GM19324 (cell line): ENCODE data around the gene PRDM16.
"Not testable (repeated sequence)": the region's sequence is repeated elsewhere in the genome, so short reads cannot be mapped to it uniquely, and the experiment has no call there.

ENCODE experiments used
- ATAC-seq: cut with Tn5 transposase; IDR thresholded peaks from one replicate; pipeline ENCODE4 v1.9.1; 2021; ENCODE audit warnings: mild to moderate bottlenecking, moderate library complexity; ENCODE audit not compliant: unreplicated experiment, low FRiP score

PRDM16 gene

GRCh38 chr1:3153902-3154795 is 85.1 kb downstream of the PRDM16 start:
- no peak for ATAC-seq

DNA sequence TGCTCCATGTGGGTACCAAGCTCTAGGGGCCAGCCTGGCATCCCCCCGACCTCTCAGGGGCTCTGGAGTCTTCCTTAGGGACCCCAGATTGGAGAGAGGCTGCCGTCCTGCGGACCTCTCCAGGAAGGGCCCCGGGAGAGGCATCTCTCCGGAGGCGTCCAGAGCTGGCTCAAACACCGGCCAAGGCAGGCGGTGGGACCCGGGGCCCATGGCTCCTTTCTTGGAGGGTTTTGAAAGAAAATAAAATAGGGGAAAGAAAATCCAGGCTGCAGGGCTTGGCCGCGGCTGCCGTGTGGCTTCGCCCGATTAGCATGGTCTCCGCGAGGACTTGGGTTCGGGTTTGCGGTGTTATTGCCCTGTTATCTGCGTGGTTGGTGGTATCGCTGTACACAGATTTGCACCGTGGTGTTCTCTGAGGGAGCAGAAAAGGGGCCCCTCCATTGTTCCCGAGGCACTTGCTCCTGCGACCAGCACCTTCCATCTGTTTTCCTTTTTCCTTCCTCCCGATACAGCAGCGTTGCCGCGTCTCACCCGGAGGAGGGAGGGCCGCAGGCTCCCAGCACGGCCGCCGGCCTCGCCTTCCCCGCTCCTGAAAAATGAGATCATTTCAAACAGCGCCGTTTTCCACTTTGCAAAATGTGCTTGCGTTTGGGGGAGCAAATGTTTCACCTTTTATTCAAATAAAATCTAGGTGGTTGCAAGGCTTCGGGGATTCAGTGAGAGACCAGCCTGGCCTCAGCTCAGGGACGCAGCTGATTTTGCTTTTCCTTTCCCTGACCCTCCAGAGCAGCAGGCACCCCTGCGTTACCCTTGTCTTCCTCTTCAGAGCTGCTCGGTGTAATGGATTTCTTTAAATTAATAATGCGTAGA is 86.3 kb downstream of the PRDM16 start:
- no peak for ATAC-seq

GRCh38 chr1:3155926-3156220 is 86.9 kb downstream of the PRDM16 start:
- ATAC-seq: no peak

GRCh38 chr1:3156936-3157335 is 87.9 kb downstream of the PRDM16 start:
- ATAC-seq: no peak

DNA sequence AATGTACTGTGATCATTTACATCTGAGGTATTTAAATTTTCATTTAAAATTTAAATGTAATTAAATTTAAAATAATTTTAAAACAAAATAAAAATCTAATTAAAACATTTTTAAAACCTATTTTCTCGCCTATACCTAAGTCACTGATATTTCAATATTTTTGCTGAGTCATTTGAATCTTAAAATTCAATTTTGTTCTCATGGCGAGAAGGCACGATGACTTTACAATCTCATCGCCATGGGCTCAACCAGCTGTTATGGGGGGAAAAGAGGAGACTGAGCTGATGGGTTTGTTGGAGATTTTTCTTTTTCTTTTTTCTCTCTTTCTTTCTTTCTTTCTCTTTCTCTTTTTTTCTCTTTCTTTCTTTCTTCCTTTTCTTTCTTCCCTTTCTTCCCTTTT is 89.3 kb downstream of the PRDM16 start:
- ATAC-seq: no peak

GRCh38 chr1:3159121-3159520 is 90.1 kb downstream of the PRDM16 start:
- no peak for ATAC-seq

DNA sequence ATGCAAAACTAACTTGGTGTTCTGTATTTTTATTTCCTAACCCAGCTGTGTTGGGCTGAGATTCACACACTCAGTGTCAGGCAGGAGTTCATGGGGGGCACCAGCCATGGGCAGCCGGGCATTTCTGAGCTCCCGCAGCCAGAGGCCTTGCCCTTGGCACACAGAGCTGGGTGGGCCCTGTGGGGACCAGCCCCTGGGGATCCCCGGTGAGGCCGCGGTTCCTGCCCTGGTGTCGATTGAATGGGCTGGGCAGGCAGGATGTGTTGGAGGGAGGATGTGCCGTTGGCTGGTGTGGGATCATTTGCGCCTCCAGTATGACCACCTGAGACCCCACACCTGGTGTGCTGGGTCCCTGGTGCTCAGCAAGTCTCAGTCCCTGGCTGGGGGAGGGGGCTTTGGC is 91.0 kb downstream of the PRDM16 start:
- ATAC-seq: no peak

GRCh38 chr1:3160647-3161145 is 91.7 kb downstream of the PRDM16 start:
- ATAC-seq: no peak

DNA sequence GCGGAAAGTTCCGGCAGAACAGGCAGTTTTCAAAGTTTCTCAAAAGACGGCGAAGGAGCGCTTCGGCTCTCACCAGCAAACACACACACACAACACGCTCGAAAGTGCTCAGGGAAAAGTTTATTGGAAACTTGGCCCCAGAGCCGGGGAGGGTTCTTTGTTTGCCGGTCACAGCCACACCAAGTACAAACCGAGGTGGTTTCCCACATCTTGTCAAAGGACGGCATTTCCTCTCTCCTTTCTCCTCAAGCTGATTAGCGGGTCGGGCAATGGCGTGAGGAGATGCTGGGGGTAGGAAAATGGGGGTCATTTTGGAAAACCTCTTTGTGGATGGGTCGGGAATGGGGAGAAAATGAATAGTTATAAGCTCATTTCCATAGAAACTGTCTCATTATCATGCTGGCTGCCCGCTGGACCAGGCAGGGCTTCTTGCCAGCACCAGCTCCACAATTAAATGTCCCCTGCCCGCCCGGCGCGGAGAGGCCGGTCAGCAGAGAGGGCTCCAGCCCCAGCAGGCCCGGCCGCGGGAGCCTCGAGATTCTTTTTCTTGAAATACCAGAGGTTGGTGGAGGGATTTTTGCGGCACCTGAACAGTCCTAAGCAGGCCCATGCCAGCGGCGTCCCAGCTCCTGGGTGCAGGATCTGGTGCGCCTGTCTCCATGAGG is 92.3 kb downstream of the PRDM16 start:
- ATAC-seq: no peak

DNA sequence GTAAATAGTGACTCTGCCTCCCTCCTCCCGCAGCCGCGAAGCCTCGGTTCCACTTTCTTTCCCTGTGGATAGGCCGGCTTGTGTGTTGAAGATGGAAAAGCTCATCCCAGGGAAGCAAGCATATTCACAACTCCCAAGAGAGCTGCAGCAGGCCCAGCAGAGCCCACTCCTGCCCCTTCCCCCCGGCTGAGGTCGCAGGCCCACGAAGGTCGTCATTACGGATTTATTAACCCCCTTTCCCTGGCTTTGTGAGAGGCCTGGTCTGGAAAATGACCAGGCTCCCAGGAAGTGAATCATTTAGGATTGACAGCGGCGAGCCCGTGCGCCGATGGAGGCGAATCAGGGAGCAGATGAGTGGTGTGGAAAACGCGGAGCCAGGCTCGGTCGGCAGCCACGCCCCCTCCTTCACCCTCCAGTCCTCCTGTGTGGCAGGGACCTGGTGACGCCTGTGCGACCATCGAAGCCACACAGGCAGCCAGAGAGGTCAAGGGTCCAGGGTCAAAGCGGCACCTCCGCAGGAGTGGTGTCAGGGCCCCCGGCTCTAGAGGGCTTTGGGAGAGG is 93.4 kb downstream of the PRDM16 start:
- ATAC-seq: no peak

DNA sequence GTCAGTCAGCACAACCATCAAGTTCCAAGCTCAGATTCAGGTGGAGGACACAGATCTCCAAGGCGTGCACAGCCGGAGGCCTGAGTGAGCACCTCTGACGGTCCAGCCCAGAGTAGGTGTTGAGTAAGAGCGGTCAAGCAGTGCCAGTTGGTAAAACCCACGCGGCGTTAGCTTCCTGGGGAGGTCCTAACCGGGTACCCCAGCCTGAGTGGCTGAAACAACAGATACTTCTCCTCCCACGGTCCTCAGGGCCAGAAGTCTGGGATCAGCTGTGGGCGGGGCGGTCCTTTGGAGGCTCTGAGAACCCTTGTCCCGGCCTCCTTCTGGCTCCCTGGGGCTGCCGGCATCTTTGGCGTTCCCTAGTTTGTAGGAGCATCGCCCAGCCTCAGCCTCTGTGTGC is 94.4 kb downstream of the PRDM16 start:
- no peak for ATAC-seq

GRCh38 chr1:3164671-3165070 is 95.7 kb downstream of the PRDM16 start:
- no peak for ATAC-seq

DNA sequence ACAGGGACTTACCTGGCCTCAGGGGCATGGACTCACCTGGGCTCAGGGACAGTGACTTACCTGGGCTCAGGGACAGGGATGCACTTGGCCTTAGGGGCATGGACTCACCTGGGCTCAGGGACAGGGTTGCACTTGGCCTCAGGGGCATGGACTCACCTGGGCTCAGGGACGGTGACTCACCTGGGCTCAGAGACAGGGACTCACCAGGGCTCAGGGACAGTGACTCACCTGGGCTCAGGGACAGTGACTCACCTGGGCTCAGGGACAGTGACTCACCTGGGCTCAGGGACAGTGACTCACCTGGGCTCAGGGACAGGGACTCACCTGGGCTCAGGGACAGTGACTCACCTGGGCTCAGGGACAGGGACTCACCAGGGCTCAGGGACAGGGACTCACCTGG is 96.2 kb downstream of the PRDM16 start:
- not testable (repeated sequence) for ATAC-seq

DNA sequence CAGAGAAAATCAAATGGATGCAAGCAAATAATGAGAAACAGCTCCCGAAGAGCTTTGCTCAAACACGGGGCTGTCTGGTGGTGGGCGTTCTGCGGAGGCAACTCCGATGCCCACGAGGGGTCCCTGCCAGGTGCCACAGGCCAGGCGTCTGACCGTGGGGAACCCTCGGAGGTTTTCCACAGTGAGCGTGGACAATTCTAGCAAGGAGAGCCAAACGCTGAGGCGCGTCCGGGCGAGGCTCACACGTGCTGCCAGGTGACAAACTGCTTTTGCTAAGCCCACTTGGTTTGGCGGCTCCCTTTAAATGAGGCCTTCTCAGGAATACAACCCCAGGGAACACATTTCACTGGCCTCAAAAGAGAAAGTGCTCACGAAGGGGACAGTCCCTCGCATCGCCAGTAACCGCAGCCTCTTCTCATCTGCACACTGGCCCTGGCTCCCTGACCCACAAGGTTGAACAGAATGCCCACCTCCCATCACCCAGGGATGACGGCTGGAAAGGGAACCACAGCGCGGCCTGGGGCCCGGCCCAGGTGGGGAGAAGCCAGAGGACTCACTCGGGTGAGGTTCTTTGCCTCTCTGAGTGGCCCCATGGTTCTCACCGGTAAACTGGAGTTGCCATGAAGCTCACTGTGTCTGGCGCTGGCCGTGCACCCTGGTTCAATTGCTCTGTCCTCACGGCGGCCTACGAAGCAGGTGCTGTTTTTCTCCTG is 97.4 kb downstream of the PRDM16 start:
- ATAC-seq: no peak

- ATAC-seq: no peak
These were observed 98.3 kb downstream of the PRDM16 start for GRCh38 chr1:3167255-3167654.

GRCh38 chr1:3168678-3169077 is 99.7 kb downstream of the PRDM16 start:
- ATAC-seq: no peak

- ATAC-seq: no peak
These were observed 100.8 kb downstream of the PRDM16 start for GRCh38 chr1:3169665-3170356.

DNA sequence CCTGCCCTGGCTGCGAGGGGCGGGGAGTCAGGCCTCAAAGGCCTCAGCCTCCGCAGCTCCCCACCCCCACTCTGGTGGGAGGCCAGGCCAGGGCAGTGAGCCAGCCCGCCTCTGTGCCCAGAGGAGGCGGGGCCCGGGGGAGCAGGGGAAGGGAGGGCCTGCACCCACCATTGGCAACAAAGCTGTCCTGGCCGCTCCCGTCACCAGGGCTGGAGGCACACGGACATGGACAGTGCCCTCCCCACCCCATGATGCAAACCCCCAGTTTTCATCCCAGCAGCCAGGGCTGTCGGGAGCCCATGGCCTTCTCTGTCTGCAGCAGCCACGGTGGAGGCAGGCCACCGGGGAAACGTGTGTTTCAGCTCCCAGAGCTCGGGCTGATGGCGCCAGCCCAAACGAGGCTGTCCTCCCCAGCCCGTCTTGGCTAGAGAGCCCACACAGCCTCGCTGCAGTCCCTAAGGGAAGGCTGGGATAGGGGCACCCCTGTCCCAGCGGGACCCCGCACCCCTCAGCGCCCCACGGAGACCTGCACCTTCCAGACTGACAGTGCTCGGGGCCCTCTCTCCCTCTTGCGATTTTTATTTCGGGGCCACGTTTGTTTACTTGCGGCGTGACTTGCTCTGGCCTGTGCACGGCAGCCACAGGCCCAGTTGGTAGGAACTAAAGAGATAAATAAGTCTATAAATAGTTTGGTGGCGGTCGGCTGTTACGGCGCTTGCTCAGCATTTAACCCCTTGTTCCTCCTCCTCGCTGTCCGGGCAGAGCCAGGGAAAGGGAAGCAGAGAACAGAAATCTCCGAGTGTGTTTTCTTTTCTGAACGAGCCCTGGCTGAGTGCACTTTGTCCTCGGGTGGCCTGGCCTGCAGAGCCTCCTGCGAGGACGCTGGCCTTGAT is 101.8 kb downstream of the PRDM16 start:
- no peak for ATAC-seq

DNA sequence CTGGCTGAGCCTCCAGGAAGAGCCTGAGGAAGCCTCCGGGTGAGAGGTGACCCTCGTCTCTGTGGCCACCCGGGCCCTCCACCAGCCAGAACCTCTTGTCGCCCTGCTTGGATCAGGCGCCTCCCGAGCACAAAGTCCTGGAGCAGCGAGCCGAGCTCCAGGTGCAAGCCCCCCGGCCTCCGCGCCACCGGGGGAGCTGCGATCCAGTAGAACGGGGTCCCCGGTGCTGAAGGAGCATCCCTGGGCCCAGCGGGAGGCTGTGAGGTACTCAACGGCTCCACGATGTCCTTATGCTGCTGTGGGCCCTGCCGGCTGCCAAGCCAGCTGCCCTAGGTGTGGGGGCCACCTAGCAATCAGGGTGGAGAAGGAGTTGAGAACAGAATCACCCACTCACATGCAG is 102.8 kb downstream of the PRDM16 start:
- ATAC-seq: no peak
